Measurements from ENCODE around the gene GYS1. TPM values are rescaled to one million over a fixed set of nuclear protein-coding genes. Genes with fewer than 3 reads are reported as not detected.

The GYS1 gene
- total and polyA plus RNA-seq, 2 experiments from 2014 or later, result 15.9 to 28.9 TPM

- Histone ChIP-seq H3K4me2 (peak overlapping the region; percentile 97), H3K27me3 (ENCODE audit: insufficient read depth) (no peaks in the 10 kb centered on the region), H4K20me1 (replicated peaks; ENCODE audit: insufficient read depth) (peaks cover 6% of the 10 kb centered on the region), H3F3A (replicated peaks; ENCODE audit: low read depth) (peaks cover 58% of the 10 kb centered on the region), H3K9me2 (ENCODE audit: insufficient read depth) (no peaks in the 10 kb centered on the region), H3K79me2 (replicated peaks; ENCODE audit: insufficient read depth) (peaks cover 24% of the 10 kb centered on the region), H3K36me3 (ENCODE audit: insufficient read depth) (peaks cover 13% of the 10 kb centered on the region), H3K4me3 (peak overlapping the region; percentile 100), H2AFZ (no peak overlapping the region), H3K4me1 (ENCODE audit: insufficient read depth) (peaks cover 18% of the 10 kb centered on the region), H3K27ac (ENCODE audit: low read depth) (peak overlapping the region; percentile 99)
- peak; percentile 89 for DNase-seq (ENCODE audit: low spot score)
- H3K4me1 Mint-ChIP-seq, result peaks cover 38% of the 10 kb centered on the region
- TF ChIP-seq ZNF331 (CRISPR knock-in tag; IDR thresholded peaks at IDR 0.05; ENCODE audit: low read depth) (no peak), EZH2 (IDR thresholded peaks at IDR 0.05; ENCODE audit: low read depth, unreplicated experiment) (no peak), STAT1 (IDR thresholded peaks at IDR 0.05; ENCODE audit: unreplicated experiment) (no peak), CREB1 (CRISPR knock-in tag; IDR thresholded peaks at IDR 0.05; ENCODE audit: low read depth) (peak; percentile 66), CTCF (conservative IDR thresholded peaks at IDR 0.05; ENCODE audit: low read depth in 2 of 2) (no peak), ZNF462 (CRISPR knock-in tag; IDR thresholded peaks at IDR 0.05) (no peak), POLR2AphosphoS5 (IDR thresholded peaks at IDR 0.05; ENCODE audit: low read depth) (peak; percentile 58; the same call in 1 of the 2 replicates), ETS1 (IDR thresholded peaks at IDR 0.05) (peak; percentile 47), EZH2phosphoT487 (IDR thresholded peaks at IDR 0.05; ENCODE audit: unreplicated experiment) (no peak), REST (IDR thresholded peaks at IDR 0.05; ENCODE audit: unreplicated experiment) (no peak), ZNF114 (CRISPR knock-in tag; IDR thresholded peaks at IDR 0.05) (no peak)
- H3K27ac Mint-ChIP-seq, result peak overlapping the region; percentile 97
- peak; percentile 52 for ATAC-seq
- peaks cover 52% of the 10 kb centered on the region for H3K36me3 Mint-ChIP-seq (ENCODE audit: low read depth)
- peaks cover 16% of the 10 kb centered on the region for H3K9me3 Mint-ChIP-seq
- peaks cover 58% of the 10 kb centered on the region for H3K27me3 Mint-ChIP-seq (ENCODE audit: insufficient read depth, low read depth, poor library complexity)
- peak overlapping the region; percentile 95 for H3K4me3 Mint-ChIP-seq
Observed at GRCh38 chr19:48963371-48964204, 29.5 kb downstream of the GYS1 start.
